ENCODE results near the gene LFNG.

Gene LFNG

GRCh38 chr7:2542011-2542915, 22.7 kb downstream of the LFNG start:
- Histone ChIP-seq H3K79me2 (ENCODE audit: control insufficient read depth, insufficient read depth, low read length, unreplicated experiment) (no peaks in the 10 kb centered on the region), H3K27me3 (ENCODE audit: insufficient read depth, low read length) (no peaks in the 10 kb centered on the region), H2AFZ (ENCODE audit: low read length, unreplicated experiment) (no peak overlapping the region), H3K4me3 (ENCODE audit: low read depth, low read length) (no peak overlapping the region), H3K27ac (ENCODE audit: low read depth, low read length) (no peak overlapping the region), H3K36me3 (ENCODE audit: insufficient read depth, low read length) (0 out of 2 replicates have a peak, but pooled peaks cover under 1% of the 10 kb centered on the region), H3K4me1 (ENCODE audit: control insufficient read depth, insufficient read depth, low read length, unreplicated experiment) (no peaks in the 10 kb centered on the region)

DNA sequence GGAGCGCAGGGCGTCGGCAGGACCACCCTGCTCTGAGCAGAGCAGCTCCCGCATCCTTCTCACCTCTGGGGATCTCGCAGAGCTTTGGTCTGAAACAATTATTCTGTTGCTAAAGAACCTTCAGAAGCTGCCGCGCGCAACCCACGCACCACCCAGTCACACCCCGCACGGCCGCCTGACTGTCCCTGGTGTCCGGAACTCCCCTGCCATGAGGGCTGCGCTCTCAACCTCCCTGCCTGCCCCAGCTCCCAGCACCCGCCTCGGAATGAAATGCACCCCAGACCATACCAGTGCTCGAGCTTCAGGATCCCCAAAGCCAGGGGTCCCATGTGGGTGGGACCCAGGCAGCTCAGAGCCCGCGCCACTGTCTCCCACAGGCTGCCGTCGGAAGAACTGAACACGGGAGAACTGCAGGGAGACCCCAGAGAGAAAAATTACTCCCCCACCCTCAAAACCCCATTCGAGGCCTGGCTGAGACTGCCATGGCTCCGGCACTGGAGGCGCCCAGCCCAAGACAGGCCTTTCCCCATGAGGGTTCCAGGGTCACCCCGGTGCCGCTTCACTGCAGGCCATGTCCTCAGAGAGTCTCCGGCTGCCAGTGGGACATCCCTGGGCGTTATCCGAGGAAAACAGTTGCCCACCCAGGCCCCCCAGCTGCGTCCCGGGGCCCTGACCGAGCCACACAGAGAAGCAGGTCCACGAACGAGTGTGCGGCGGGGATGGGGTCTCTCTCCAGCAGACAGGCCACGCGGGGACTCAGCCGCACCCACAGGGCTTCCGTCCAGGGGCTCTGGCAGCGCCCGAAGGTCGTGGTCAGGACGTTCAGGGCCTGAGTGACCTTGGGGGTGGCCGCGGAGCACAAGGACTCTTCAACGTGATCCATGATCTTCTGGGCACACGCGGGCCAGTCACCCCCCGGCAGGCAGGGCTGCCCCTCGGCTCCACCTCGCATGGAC, 23.6 kb downstream of the LFNG start:
- H2AFZ ChIP-seq (ENCODE audit: low read length, unreplicated experiment): no peak overlapping the region
- no peaks in the 10 kb centered on the region for H3K27me3 ChIP-seq (ENCODE audit: insufficient read depth, low read length)
- no peaks in the 10 kb centered on the region for H3K79me2 ChIP-seq (ENCODE audit: control insufficient read depth, insufficient read depth, low read length, unreplicated experiment)
- H3K36me3 ChIP-seq (ENCODE audit: insufficient read depth, low read length): peaks cover 3% of the 10 kb centered on the region; the same call in 1 of the 2 replicates
- H3K4me3 ChIP-seq (ENCODE audit: low read depth, low read length): no peak overlapping the region
- no peak overlapping the region for H3K27ac ChIP-seq (ENCODE audit: low read depth, low read length)
- no peaks in the 10 kb centered on the region for H3K4me1 ChIP-seq (ENCODE audit: control insufficient read depth, insufficient read depth, low read length, unreplicated experiment)

GRCh38 chr7:2544541-2545188, 25.1 kb downstream of the LFNG start:
- H3K36me3 ChIP-seq (ENCODE audit: insufficient read depth, low read length): peaks cover 3% of the 10 kb centered on the region; the same call in 1 of the 2 replicates
- no peaks in the 10 kb centered on the region for H3K27me3 ChIP-seq (ENCODE audit: insufficient read depth, low read length)
- no peaks in the 10 kb centered on the region for H3K4me1 ChIP-seq (ENCODE audit: control insufficient read depth, insufficient read depth, low read length, unreplicated experiment)
- no peak overlapping the region for H3K4me3 ChIP-seq (ENCODE audit: low read depth, low read length)
- no peaks in the 10 kb centered on the region for H3K79me2 ChIP-seq (ENCODE audit: control insufficient read depth, insufficient read depth, low read length, unreplicated experiment)
- H2AFZ ChIP-seq (ENCODE audit: low read length, unreplicated experiment): no peak overlapping the region
- no peak overlapping the region for H3K27ac ChIP-seq (ENCODE audit: low read depth, low read length)

- no peak overlapping the region for H2AFZ ChIP-seq (ENCODE audit: low read length, unreplicated experiment)
- no peak overlapping the region for H3K27ac ChIP-seq (ENCODE audit: low read depth, low read length)
- H3K79me2 ChIP-seq (ENCODE audit: control insufficient read depth, insufficient read depth, low read length, unreplicated experiment): no peaks in the 10 kb centered on the region
- H3K36me3 ChIP-seq (ENCODE audit: insufficient read depth, low read length): peaks cover 3% of the 10 kb centered on the region; the same call in 1 of the 2 replicates
- H3K27me3 ChIP-seq (ENCODE audit: insufficient read depth, low read length): no peaks in the 10 kb centered on the region
- no peaks in the 10 kb centered on the region for H3K4me1 ChIP-seq (ENCODE audit: control insufficient read depth, insufficient read depth, low read length, unreplicated experiment)
- no peak overlapping the region for H3K4me3 ChIP-seq (ENCODE audit: low read depth, low read length)
Measured at GRCh38 chr7:2545746-2546425, 26.3 kb downstream of the LFNG start.

DNA sequence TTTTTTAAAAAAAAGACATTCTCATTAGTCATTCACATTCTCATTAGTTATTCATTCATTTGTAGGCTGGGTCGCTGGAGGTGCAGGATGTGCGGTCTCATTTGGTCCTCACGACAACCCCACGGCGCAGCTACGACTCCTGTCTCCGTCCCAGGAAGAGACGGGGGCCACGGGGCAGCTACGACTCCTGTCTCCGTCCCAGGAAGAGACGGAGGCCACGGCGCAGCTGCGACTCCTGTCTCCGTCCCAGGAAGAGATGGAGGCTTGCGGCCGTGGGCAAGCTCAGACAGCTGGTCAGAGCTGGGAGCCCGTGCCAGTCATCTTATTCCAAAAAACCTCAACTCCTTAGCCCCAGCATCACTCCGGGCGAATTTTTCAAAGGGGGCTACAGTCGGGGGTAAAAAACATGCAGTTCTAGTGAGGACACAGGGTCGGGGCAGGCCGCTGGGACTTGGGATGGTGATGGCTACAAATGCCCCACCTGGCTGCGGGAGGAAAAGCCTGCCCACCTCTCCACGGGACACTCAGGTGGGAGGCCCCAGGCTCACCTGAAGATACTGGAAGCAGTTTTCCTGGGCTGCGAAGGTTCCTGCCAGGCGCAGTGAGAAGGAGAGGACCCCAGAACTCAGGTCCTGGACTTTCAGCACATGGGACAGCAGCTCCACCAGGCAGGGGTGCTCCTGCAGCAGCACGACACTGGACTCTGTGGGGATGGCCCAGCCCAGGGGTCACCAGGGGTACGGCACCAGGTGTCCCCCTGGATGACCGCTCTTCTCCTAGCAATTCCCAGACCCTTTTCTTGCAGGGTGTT, 27.4 kb downstream of the LFNG start:
- Histone ChIP-seq H3K4me1 (ENCODE audit: control insufficient read depth, insufficient read depth, low read length, unreplicated experiment) (no peaks in the 10 kb centered on the region), H3K36me3 (ENCODE audit: insufficient read depth, low read length) (peaks cover 3% of the 10 kb centered on the region; the same call in 1 of the 2 replicates), H3K27me3 (ENCODE audit: insufficient read depth, low read length) (no peaks in the 10 kb centered on the region), H3K79me2 (ENCODE audit: control insufficient read depth, insufficient read depth, low read length, unreplicated experiment) (no peaks in the 10 kb centered on the region), H2AFZ (ENCODE audit: low read length, unreplicated experiment) (no peak overlapping the region), H3K27ac (ENCODE audit: low read depth, low read length) (no peak overlapping the region), H3K4me3 (ENCODE audit: low read depth, low read length) (no peak overlapping the region)

GRCh38 chr7:2551418-2551817, 31.8 kb downstream of the LFNG start:
- H3K4me1 ChIP-seq (ENCODE audit: control insufficient read depth, insufficient read depth, low read length, unreplicated experiment): peaks cover 10% of the 10 kb centered on the region
- H3K27me3 ChIP-seq (ENCODE audit: insufficient read depth, low read length): no peaks in the 10 kb centered on the region
- H3K36me3 ChIP-seq (ENCODE audit: insufficient read depth, low read length): peaks cover 3% of the 10 kb centered on the region; the same call in 1 of the 2 replicates
- H3K27ac ChIP-seq (ENCODE audit: low read depth, low read length): no peak overlapping the region
- no peak overlapping the region for H2AFZ ChIP-seq (ENCODE audit: low read length, unreplicated experiment)
- H3K4me3 ChIP-seq (ENCODE audit: low read depth, low read length): no peak overlapping the region
- peaks cover 17% of the 10 kb centered on the region for H3K79me2 ChIP-seq (ENCODE audit: control insufficient read depth, insufficient read depth, low read length, unreplicated experiment)

DNA sequence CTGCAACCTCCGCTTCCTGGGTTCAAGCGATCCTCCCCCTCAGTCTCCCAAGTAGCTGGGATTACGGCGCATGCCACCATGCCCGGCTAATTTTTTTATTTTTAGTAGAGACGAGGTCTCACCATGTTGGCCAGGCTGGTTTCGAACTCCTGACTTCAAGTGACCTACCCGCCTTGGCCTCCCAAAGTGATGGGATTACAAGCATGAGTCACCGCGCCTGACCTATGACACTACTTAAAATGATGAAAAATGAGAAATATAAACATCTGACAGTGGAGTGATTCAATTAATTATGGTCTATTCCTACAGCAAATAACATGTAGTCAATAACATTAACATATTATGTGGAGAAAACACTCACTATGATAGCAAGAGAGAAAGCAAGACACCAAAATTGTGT, 33.5 kb downstream of the LFNG start:
- Histone ChIP-seq H3K36me3 (ENCODE audit: insufficient read depth, low read length) (no peaks in the 10 kb centered on the region), H3K4me1 (ENCODE audit: control insufficient read depth, insufficient read depth, low read length, unreplicated experiment) (peaks cover 10% of the 10 kb centered on the region), H2AFZ (ENCODE audit: low read length, unreplicated experiment) (no peak overlapping the region), H3K27ac (ENCODE audit: low read depth, low read length) (no peak overlapping the region), H3K79me2 (ENCODE audit: control insufficient read depth, insufficient read depth, low read length, unreplicated experiment) (peaks cover 17% of the 10 kb centered on the region), H3K4me3 (ENCODE audit: low read depth, low read length) (no peak overlapping the region), H3K27me3 (ENCODE audit: insufficient read depth, low read length) (no peaks in the 10 kb centered on the region)

GRCh38 chr7:2553831-2554581, 34.4 kb downstream of the LFNG start:
- Histone ChIP-seq H3K36me3 (ENCODE audit: insufficient read depth, low read length) (no peaks in the 10 kb centered on the region), H3K27me3 (ENCODE audit: insufficient read depth, low read length) (no peaks in the 10 kb centered on the region), H3K79me2 (ENCODE audit: control insufficient read depth, insufficient read depth, low read length, unreplicated experiment) (peaks cover 18% of the 10 kb centered on the region), H3K4me1 (ENCODE audit: control insufficient read depth, insufficient read depth, low read length, unreplicated experiment) (peaks cover 10% of the 10 kb centered on the region), H3K27ac (ENCODE audit: low read depth, low read length) (no peak overlapping the region), H2AFZ (ENCODE audit: low read length, unreplicated experiment) (no peak overlapping the region), H3K4me3 (ENCODE audit: low read depth, low read length) (peak overlapping the region; percentile 82)

- H2AFZ ChIP-seq (ENCODE audit: low read length, unreplicated experiment): peak overlapping the region; percentile 49
- H3K27ac ChIP-seq (ENCODE audit: low read depth, low read length): no peak overlapping the region
- H3K27me3 ChIP-seq (ENCODE audit: insufficient read depth, low read length): no peaks in the 10 kb centered on the region
- H3K36me3 ChIP-seq (ENCODE audit: insufficient read depth, low read length): no peaks in the 10 kb centered on the region
- H3K4me3 ChIP-seq (ENCODE audit: low read depth, low read length): peak overlapping the region; percentile 82
- H3K79me2 ChIP-seq (ENCODE audit: control insufficient read depth, insufficient read depth, low read length, unreplicated experiment): peaks cover 22% of the 10 kb centered on the region
- H3K4me1 ChIP-seq (ENCODE audit: control insufficient read depth, insufficient read depth, low read length, unreplicated experiment): peaks cover 10% of the 10 kb centered on the region
Measured at GRCh38 chr7:2554661-2555111, 35.1 kb downstream of the LFNG start.
